Measurements from ENCODE around the gene GNGT2. TPM values are rescaled to one million over a fixed set of nuclear protein-coding genes. Genes with fewer than 3 reads are reported as not detected.

GNGT2 gene
- total RNA-seq, 2 experiments from 2014 or later, result 13.3 to 32.6 TPM

- no TSS peak for BruUV-seq (replicated peaks)
- TF ChIP-seq CTCF (conservative IDR thresholded peaks at IDR 0.05; ENCODE audit: low read length), result no peak
- TF ChIP-seq EZH2phosphoT487 (IDR thresholded peaks at IDR 0.05; ENCODE audit: borderline replicate concordance, low read depth, low read length), result no peak
- H4K20me1 ChIP-seq (ENCODE audit: insufficient read depth, low read length), result no peaks in the 10 kb centered on the region
- H3K27ac ChIP-seq (ENCODE audit: low read depth, low read length, poor library complexity, severe bottlenecking), result no peak overlapping the region
- peak; percentile 49 for DNase-seq (ENCODE audit: low spot score)
- no peaks in the 10 kb centered on the region for H3K9me3 ChIP-seq (ENCODE audit: low read length)
- H3K36me3 ChIP-seq (ENCODE audit: insufficient read depth, low read length), result peaks cover 32% of the 10 kb centered on the region
- no peaks in the 10 kb centered on the region for H3K9me2 ChIP-seq (ENCODE audit: insufficient read depth, low read length)
- no peak overlapping the region for H2AFZ ChIP-seq (ENCODE audit: low read length)
- peaks cover 20% of the 10 kb centered on the region for H3K4me1 ChIP-seq (ENCODE audit: insufficient read depth, low read length, poor library complexity, severe bottlenecking)
- H3K4me2 ChIP-seq (ENCODE audit: low read length), result peak overlapping the region; percentile 53; the same call in 1 of the 2 replicates
- no peaks in the 10 kb centered on the region for H3K79me2 ChIP-seq (ENCODE audit: insufficient read depth, low read depth, low read length)
- intact Hi-C loops (cut with micrococcal nuclease; ENCODE audit: unreplicated experiment), result no loop called here
- CTCF ChIA-PET (ENCODE audit: unreplicated experiment), result no interaction called here
- POLR2A ChIA-PET, result interaction anchor here (0.5 kb wide), 1 partner anchor 72 kb away, joined by 3 read pairs; no protein-coding TSS in a partner anchor
- peak overlapping the region; percentile 35 for H3K4me3 ChIP-seq (ENCODE audit: low read depth, low read length, poor library complexity, severe bottlenecking)
Observed at GRCh38 chr17:49224198-49224996, 14.0 kb upstream of the GNGT2 start.

GRCh38 chr17:49223517-49224197 lies 13.3 kb upstream of the GNGT2 start:
- peak overlapping the region; percentile 53 for H3K4me2 ChIP-seq (ENCODE audit: low read length)
- H3K4me3 ChIP-seq (ENCODE audit: low read depth, low read length, poor library complexity, severe bottlenecking), result peak overlapping the region; percentile 35
- peak; percentile 59 for DNase-seq (ENCODE audit: low spot score)
- H3K79me2 ChIP-seq (ENCODE audit: insufficient read depth, low read depth, low read length), result no peaks in the 10 kb centered on the region
- H3K9me2 ChIP-seq (ENCODE audit: insufficient read depth, low read length), result no peaks in the 10 kb centered on the region
- peaks cover 38% of the 10 kb centered on the region for H3K36me3 ChIP-seq (ENCODE audit: insufficient read depth, low read length)
- no TSS peak for BruUV-seq (replicated peaks)
- peaks cover 28% of the 10 kb centered on the region for H3K4me1 ChIP-seq (ENCODE audit: insufficient read depth, low read length, poor library complexity, severe bottlenecking)
- no peak overlapping the region for H2AFZ ChIP-seq (ENCODE audit: low read length)
- H3K9me3 ChIP-seq (ENCODE audit: low read length), result no peaks in the 10 kb centered on the region
- ChIA-PET CTCF (ENCODE audit: unreplicated experiment) (no interaction called here), POLR2A (no interaction called here)
- no peak overlapping the region for H3K27ac ChIP-seq (ENCODE audit: low read depth, low read length, poor library complexity, severe bottlenecking)
- H4K20me1 ChIP-seq (ENCODE audit: insufficient read depth, low read length), result no peaks in the 10 kb centered on the region
- TF ChIP-seq EZH2phosphoT487 (IDR thresholded peaks at IDR 0.05; ENCODE audit: borderline replicate concordance, low read depth, low read length) (no peak), CTCF (conservative IDR thresholded peaks at IDR 0.05; ENCODE audit: low read length) (peak; percentile 88)
- intact Hi-C loops (cut with micrococcal nuclease; ENCODE audit: unreplicated experiment), result no loop called here

- Histone ChIP-seq H4K20me1 (ENCODE audit: insufficient read depth, low read length) (no peaks in the 10 kb centered on the region), H3K36me3 (ENCODE audit: insufficient read depth, low read length) (peaks cover 43% of the 10 kb centered on the region), H3K9me3 (ENCODE audit: low read length) (no peaks in the 10 kb centered on the region), H3K4me2 (ENCODE audit: low read length) (peak overlapping the region; percentile 53; the same call in 1 of the 2 replicates), H2AFZ (ENCODE audit: low read length) (no peak overlapping the region), H3K4me3 (ENCODE audit: low read depth, low read length, poor library complexity, severe bottlenecking) (no peak overlapping the region), H3K27ac (ENCODE audit: low read depth, low read length, poor library complexity, severe bottlenecking) (no peak overlapping the region), H3K79me2 (ENCODE audit: insufficient read depth, low read depth, low read length) (no peaks in the 10 kb centered on the region), H3K4me1 (ENCODE audit: insufficient read depth, low read length, poor library complexity, severe bottlenecking) (peaks cover 33% of the 10 kb centered on the region), H3K9me2 (ENCODE audit: insufficient read depth, low read length) (no peaks in the 10 kb centered on the region)
- no TSS peak for BruUV-seq (replicated peaks)
- CTCF ChIA-PET (ENCODE audit: unreplicated experiment), result interaction anchor here (1.3 kb wide), 1 partner anchor 11 kb away, joined by 4 read pairs; no protein-coding TSS in a partner anchor
- POLR2A ChIA-PET, result no interaction called here
- no peak for DNase-seq (ENCODE audit: low spot score)
- TF ChIP-seq EZH2phosphoT487 (IDR thresholded peaks at IDR 0.05; ENCODE audit: borderline replicate concordance, low read depth, low read length), result no peak
- no peak for TF ChIP-seq CTCF (conservative IDR thresholded peaks at IDR 0.05; ENCODE audit: low read length)
- intact Hi-C loops (cut with micrococcal nuclease; ENCODE audit: unreplicated experiment), result no loop called here
Observed at GRCh38 chr17:49223168-49223516, 12.8 kb upstream of the GNGT2 start.
